HCT116 (cell line): ENCODE measurements around the gene EVI5. TPM values are rescaled to one million over a fixed set of nuclear protein-coding genes. Genes with fewer than 3 reads are reported as not detected.
"Not testable (repeated sequence)": the region's sequence is repeated elsewhere in the genome, so short reads cannot be mapped to it uniquely, and the experiment has no call there.

ENCODE experiments used
- ATAC-seq: fragments of 200-7000 bp; cut with Tn5 transposase; 2 replicates; pipeline ENCODE4 v1.9.1; 2020; ENCODE audit warnings: mild to moderate bottlenecking, moderate library complexity
- BruUV-seq: library from RNA; stranded (reverse); fragments of 400-500 nt; replicated peaks from 2 replicates; lab custom pipeline; 2021; lab: Mats Ljungman, UMichigan
- CTCF ChIA-PET: fragments of 300-600 bp; sonication (Branson Sonifier 250); formaldehyde crosslinking; loops from one replicate; lab custom pipeline; 2021; ENCODE audit warnings: antibody characterized with exemption; lab: Charles Lee
- POLR2A ChIA-PET: fragments of 300-600, 350-600 bp; sonication (Branson Sonifier 250); formaldehyde crosslinking; loops from one replicate; lab custom pipeline; 2021; ENCODE audit warnings: antibody characterized with exemption; lab: Charles Lee
- RAD21 ChIA-PET, 2 experiments: fragments of 300-600 bp; sonication (Branson Sonifier 250); formaldehyde crosslinking; loops; one replicate each; lab custom pipeline; 2023; ENCODE audit warnings: low total read pairs in 2 of 2; ENCODE audit not compliant: uncharacterized antibody in 2 of 2, unreplicated experiment in 2 of 2, low non-redundant PET in 1 of 2; lab: Charles Lee
- DNase-seq: peaks from one replicate; pipeline ENCODE4 v3.0.0-alpha.2; 2010; ENCODE audit warnings: low read depth, low spot score
- H2AFZ ChIP-seq: fragments of 200-600 bp; shearing (Covaris generic), sonication (generic); 2 replicates; pipeline ENCODE4 v1.6.1; 2017; ENCODE audit warnings: low read depth, mixed run types, mixed read lengths, antibody characterized with exemption, low read length; ENCODE audit not compliant: poor library complexity, severe bottlenecking
- H3K27ac ChIP-seq: 2 replicates; pipeline ENCODE4 v1.5.1; 2012; ENCODE audit warnings: low read depth, low read length
- H3K27me3 ChIP-seq: fragments of 200-600 bp; sonication (generic); 2 replicates; pipeline ENCODE4 v1.6.1; 2016; ENCODE audit warnings: mixed run types, low read length, mixed read lengths; ENCODE audit not compliant: insufficient read depth
- H3K36me3 ChIP-seq, 2 experiments: fragments of 200-500 bp in 1 of 2; fragments of 200-600 bp in 1 of 2; sonication (Bioruptor generic) in 1 of 2; sonication (generic) in 1 of 2; 2 replicates each; pipeline versions ENCODE4 v1.5.1 to v1.6.1; 2014 to 2016; ENCODE audit warnings: low read length in 2 of 2, inconsistent platforms in 1 of 2, mixed read lengths in 1 of 2, mixed run types in 1 of 2; ENCODE audit not compliant: insufficient read depth in 2 of 2, control insufficient read depth in 1 of 2
- H3K4me1 ChIP-seq, 2 experiments: fragments of 200-600 bp in 1 of 2; sonication (generic) in 1 of 2; 2 replicates each; pipeline versions ENCODE4 v1.5.1 to v1.6.1; 2012 to 2017; ENCODE audit warnings: low read length in 2 of 2, inconsistent platforms in 1 of 2, mild to moderate bottlenecking in 1 of 2, mixed read lengths in 1 of 2, mixed run types in 1 of 2, moderate library complexity in 1 of 2; ENCODE audit not compliant: insufficient read depth in 2 of 2, control insufficient read depth in 1 of 2
- H3K4me2 ChIP-seq: fragments of 200-600 bp; sonication (generic); 2 replicates; pipeline ENCODE4 v1.6.1; 2017; ENCODE audit warnings: mixed run types, low read length, mixed read lengths
- H3K4me3 ChIP-seq, 2 experiments: fragments of 200-600 bp in 1 of 2; sonication (generic) in 1 of 2; replicated peaks in 1 of 2; 2 replicates each; pipeline ENCODE4 v1.5.1; 2011 to 2016; ENCODE audit warnings: low read length in 2 of 2, control low read depth in 1 of 2, low read depth in 1 of 2, mild to moderate bottlenecking in 1 of 2, mixed read lengths in 1 of 2, mixed run types in 1 of 2
- H3K79me2 ChIP-seq: fragments of 200-600 bp; sonication (generic); 2 replicates; pipeline ENCODE4 v1.6.1; 2017; ENCODE audit warnings: mild to moderate bottlenecking, mixed run types, low read length, moderate library complexity, mixed read lengths; ENCODE audit not compliant: insufficient read depth
- H3K9ac ChIP-seq: fragments of 200-600 bp; sonication (generic); 2 replicates; pipeline ENCODE4 v1.6.1; 2016; ENCODE audit warnings: low read length, mixed read lengths
- H3K9me2 ChIP-seq: fragments of 200-600 bp; sonication (generic), shearing (Covaris generic); 2 replicates; pipeline ENCODE4 v1.6.1; 2017; ENCODE audit warnings: mixed run types, mild to moderate bottlenecking, moderate library complexity; ENCODE audit not compliant: insufficient read depth
- H3K9me3 ChIP-seq, 2 experiments: fragments of 200-500 bp in 1 of 2; fragments of 200-600 bp in 1 of 2; sonication (Bioruptor generic) in 1 of 2; sonication (generic) in 1 of 2; 2 replicates each; pipeline ENCODE4 v1.6.1; 2014 to 2017; ENCODE audit warnings: low read length in 2 of 2, mixed read lengths in 2 of 2, inconsistent platforms in 1 of 2, low read depth in 1 of 2, mild to moderate bottlenecking in 1 of 2, mixed run types in 1 of 2, moderate library complexity in 1 of 2; ENCODE audit not compliant: control insufficient read depth in 1 of 2, insufficient read depth in 1 of 2
- H4K20me1 ChIP-seq: fragments of 200-600 bp; sonication (generic), shearing (Covaris generic); 2 replicates; pipeline ENCODE4 v1.6.1; 2017; ENCODE audit warnings: mixed run types, mild to moderate bottlenecking, moderate library complexity; ENCODE audit not compliant: insufficient read depth
- CBX3 ChIP-seq: IDR thresholded peaks from 2 replicates; pipeline ENCODE4 v1.6.1; 2012; ENCODE audit warnings: low read depth
- CTCF ChIP-seq, 3 experiments: fragments of 200-600 bp in 1 of 3; sonication (generic) in 1 of 3; IDR thresholded peaks in 2 of 3; conservative IDR thresholded peaks in 1 of 3; 2 replicates each; pipeline ENCODE4 v1.5.1; 2012 to 2017; ENCODE audit warnings: low read depth in 2 of 3, low read length in 2 of 3, antibody characterized with exemption in 1 of 3, borderline replicate concordance in 1 of 3, control low read depth in 1 of 3, mild to moderate bottlenecking in 1 of 3, mixed read lengths in 1 of 3, mixed run types in 1 of 3, moderate library complexity in 1 of 3; ENCODE audit not compliant: insufficient read depth in 1 of 3
- ELF1 ChIP-seq: IDR thresholded peaks from 2 replicates; pipeline ENCODE4 v1.6.1; 2012; ENCODE audit warnings: low read depth, borderline replicate concordance
- EZH2phosphoT487 ChIP-seq: fragments of 200-600 bp; IDR thresholded peaks from 2 replicates; pipeline ENCODE4 v1.6.1; 2018; ENCODE audit warnings: antibody characterized with exemption, borderline replicate concordance
- FOSL1 ChIP-seq: IDR thresholded peaks from 2 replicates; pipeline ENCODE4 v1.6.1; 2012; ENCODE audit warnings: low read depth
- JUND ChIP-seq: IDR thresholded peaks from 2 replicates; pipeline ENCODE4 v1.6.1; 2012
- POLR2A ChIP-seq: IDR thresholded peaks from 2 replicates; pipeline ENCODE4 v1.7.0; 2011; ENCODE audit warnings: borderline replicate concordance; ENCODE audit not compliant: insufficient read depth, insufficient read length; ENCODE audit errors: extremely low read depth
- POLR2AphosphoS5 ChIP-seq: IDR thresholded peaks from 2 replicates; pipeline ENCODE4 v1.6.1; 2011; ENCODE audit warnings: mild to moderate bottlenecking, low read depth, low read length, moderate library complexity
- RAD21 ChIP-seq: IDR thresholded peaks from 2 replicates; pipeline ENCODE4 v1.6.1; 2012; ENCODE audit warnings: low read depth, mild to moderate bottlenecking
- SIN3A ChIP-seq: IDR thresholded peaks from 2 replicates; pipeline ENCODE4 v1.6.1; 2012; ENCODE audit warnings: low read depth
- TCF7L2 ChIP-seq: IDR thresholded peaks from 2 replicates; pipeline ENCODE4 v1.7.0; 2011; ENCODE audit warnings: borderline replicate concordance, inconsistent platforms; ENCODE audit not compliant: insufficient read depth, insufficient read length; ENCODE audit errors: extremely low read depth
- YY1 ChIP-seq: IDR thresholded peaks from 2 replicates; pipeline ENCODE4 v1.6.1; 2011; ENCODE audit warnings: low read length, low read depth, moderate library complexity, mild to moderate bottlenecking; ENCODE audit not compliant: insufficient replicate concordance; ENCODE audit errors: extremely low read depth
- intact Hi-C: fragments of 100-400 bp; cut with micrococcal nuclease; formaldehyde crosslinking; loops from 2 replicates; pipeline ENCODE4 v1.10.0; 2022
- total RNA-seq: library from RNA; stranded (reverse); gene quantifications from one replicate; pipeline ENCODE4 v1.2.1, GENCODE V29; 2021; ENCODE audit not compliant: unreplicated experiment
- TF ChIP-seq, protein P1 (sequence below): IDR thresholded peaks from 2 replicates; pipeline ENCODE4 v1.6.1; 2011; ENCODE audit warnings: mild to moderate bottlenecking, low read length, moderate library complexity; ENCODE audit not compliant: insufficient replicate concordance; ENCODE audit errors: extremely low read depth

EVI5 gene
- total RNA-seq, 1 experiment from 2014 or later: 21.8 TPM

- H3K4me3 ChIP-seq, RAD21 ChIA-PET, H3K27ac ChIP-seq, ATAC-seq, H3K9me2 ChIP-seq, H4K20me1 ChIP-seq, H3K36me3 ChIP-seq, H3K27me3 ChIP-seq, H3K4me2 ChIP-seq, BruUV-seq, intact Hi-C loops, CTCF ChIA-PET, H3K79me2 ChIP-seq, DNase-seq, POLR2A ChIA-PET, H3K4me1 ChIP-seq, H3K9me3 ChIP-seq, H3K9ac ChIP-seq, H2AFZ ChIP-seq: not testable (repeated sequence)
Measured at GRCh38 chr1:92531939-92532338, 253.0 kb downstream of the EVI5 start.

DNA sequence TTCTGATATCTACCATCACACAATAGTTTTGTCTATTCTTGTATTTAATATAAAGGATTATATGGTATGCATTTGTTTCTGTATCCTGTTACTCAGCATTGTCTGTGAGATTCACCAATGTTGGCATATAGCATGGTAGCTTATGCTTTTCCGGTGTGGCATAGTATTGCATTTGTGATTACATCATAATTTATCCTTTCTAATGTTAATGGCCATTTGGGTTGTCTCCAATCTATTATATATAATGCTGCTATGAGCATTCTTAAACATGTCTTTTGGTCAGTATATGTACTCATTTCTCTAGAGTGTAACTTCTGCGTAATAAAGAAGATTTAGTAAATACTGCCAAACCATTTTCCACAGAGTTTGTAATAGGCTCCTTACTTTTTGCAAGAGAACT, 257.2 kb downstream of the EVI5 start:
- Histone ChIP-seq H4K20me1 (no peaks in the 10 kb centered on the region), H3K27me3 (no peaks in the 10 kb centered on the region), H3K79me2 (no peaks in the 10 kb centered on the region), H3K9ac (no peak overlapping the region), H3K9me3 (no peaks in the 10 kb centered on the region), H2AFZ (no peak overlapping the region), H3K36me3 (no peaks in the 10 kb centered on the region), H3K27ac (no peak overlapping the region), H3K4me2 (no peak overlapping the region), H3K9me2 (no peaks in the 10 kb centered on the region), H3K4me3 (no peak overlapping the region), H3K4me1 (no peaks in the 10 kb centered on the region)
- POLR2A ChIA-PET: no interaction called here
- CTCF ChIA-PET: no interaction called here
- no peak for ATAC-seq
- intact Hi-C loops: no loop called here
- no TSS peak for BruUV-seq
- no peak for DNase-seq
- RAD21 ChIA-PET: no interaction called here
- TF ChIP-seq SIN3A (no peak), POLR2AphosphoS5 (no peak), ELF1 (no peak), CBX3 (no peak), TCF7L2 (no peak), CTCF (IDR thresholded peaks at IDR 0.05 in 2 of 3, conservative IDR thresholded peaks at IDR 0.05 in 1 of 3; ENCODE audit: borderline replicate concordance in 1 of 3, insufficient read depth in 1 of 3, low read depth in 2 of 3, low read length in 2 of 3) (no peak), RAD21 (no peak), POLR2A (no peak), YY1 (no peak), EZH2phosphoT487 (no peak), FOSL1 (no peak), JUND (no peak)
- TF ChIP-seq, protein P1, sequence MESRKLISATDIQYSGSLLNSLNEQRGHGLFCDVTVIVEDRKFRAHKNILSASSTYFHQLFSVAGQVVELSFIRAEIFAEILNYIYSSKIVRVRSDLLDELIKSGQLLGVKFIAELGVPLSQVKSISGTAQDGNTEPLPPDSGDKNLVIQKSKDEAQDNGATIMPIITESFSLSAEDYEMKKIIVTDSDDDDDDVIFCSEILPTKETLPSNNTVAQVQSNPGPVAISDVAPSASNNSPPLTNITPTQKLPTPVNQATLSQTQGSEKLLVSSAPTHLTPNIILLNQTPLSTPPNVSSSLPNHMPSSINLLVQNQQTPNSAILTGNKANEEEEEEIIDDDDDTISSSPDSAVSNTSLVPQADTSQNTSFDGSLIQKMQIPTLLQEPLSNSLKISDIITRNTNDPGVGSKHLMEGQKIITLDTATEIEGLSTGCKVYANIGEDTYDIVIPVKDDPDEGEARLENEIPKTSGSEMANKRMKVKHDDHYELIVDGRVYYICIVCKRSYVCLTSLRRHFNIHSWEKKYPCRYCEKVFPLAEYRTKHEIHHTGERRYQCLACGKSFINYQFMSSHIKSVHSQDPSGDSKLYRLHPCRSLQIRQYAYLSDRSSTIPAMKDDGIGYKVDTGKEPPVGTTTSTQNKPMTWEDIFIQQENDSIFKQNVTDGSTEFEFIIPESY: no peak
